Mesenchymal stem cell (in vitro differentiated cells and primary cell): ENCODE data around the gene GOLGA6L7.
"Not testable (repeated sequence)": the region's sequence is repeated elsewhere in the genome, so short reads cannot be mapped to it uniquely, and the experiment has no call there.

Experiments
- DNase-seq: peaks from one replicate; pipeline ENCODE4 v3.0.0-alpha.2; 2013
- H2AFZ ChIP-seq: one replicate; pipeline ENCODE4 v1.6.1; 2013; ENCODE audit warnings: low read depth, mild to moderate bottlenecking, control low read depth, inconsistent platforms, low read length, moderate library complexity
- H2AK5ac ChIP-seq: 2 replicates; pipeline ENCODE4 v1.6.1; 2013; ENCODE audit warnings: low read length, moderate library complexity, mild to moderate bottlenecking, inconsistent platforms; ENCODE audit not compliant: severe bottlenecking
- H2BK120ac ChIP-seq: one replicate; pipeline ENCODE4 v1.6.1; 2013; ENCODE audit warnings: low read depth, mild to moderate bottlenecking, inconsistent platforms, low read length, moderate library complexity
- H2BK12ac ChIP-seq, 2 experiments: one replicate each; pipeline ENCODE4 v1.6.1; 2013; ENCODE audit warnings: inconsistent platforms in 2 of 2, low read length in 2 of 2, mild to moderate bottlenecking in 2 of 2, moderate library complexity in 2 of 2, control low read depth in 1 of 2
- H2BK15ac ChIP-seq: one replicate; pipeline ENCODE4 v1.6.1; 2013; ENCODE audit warnings: mild to moderate bottlenecking, low read depth, inconsistent platforms; ENCODE audit not compliant: poor library complexity, severe bottlenecking
- H2BK5ac ChIP-seq: 2 replicates; pipeline ENCODE4 v1.6.1; 2013; ENCODE audit warnings: low read depth, mild to moderate bottlenecking, low read length, control low read depth, inconsistent platforms; ENCODE audit not compliant: poor library complexity, severe bottlenecking
- H3K14ac ChIP-seq, 2 experiments: one replicate each; pipeline ENCODE4 v1.6.1; 2013; ENCODE audit warnings: inconsistent platforms in 2 of 2, low read length in 2 of 2, control low read depth in 1 of 2, mild to moderate bottlenecking in 1 of 2, moderate library complexity in 1 of 2
- H3K18ac ChIP-seq, 2 experiments: one replicate each; pipeline ENCODE4 v1.6.1; 2013; ENCODE audit warnings: inconsistent platforms in 2 of 2, low read length in 2 of 2, control low read depth in 1 of 2, low read depth in 1 of 2, mild to moderate bottlenecking in 1 of 2
- H3K23ac ChIP-seq, 2 experiments: one replicate each; pipeline ENCODE4 v1.6.1; 2013; ENCODE audit warnings: inconsistent platforms in 2 of 2, low read length in 2 of 2, mild to moderate bottlenecking in 2 of 2, moderate library complexity in 2 of 2, control low read depth in 1 of 2
- H3K27ac ChIP-seq: 2 replicates; pipeline ENCODE4 v1.5.1; 2013; ENCODE audit warnings: mild to moderate bottlenecking, moderate library complexity, low read length, control low read depth, inconsistent platforms; ENCODE audit not compliant: poor library complexity, severe bottlenecking
- H3K27me3 ChIP-seq, 2 experiments: 2 replicates each; pipeline versions ENCODE4 v1.6.1 to v1.7.0; 2013; ENCODE audit warnings: low read length in 2 of 2, mild to moderate bottlenecking in 2 of 2, moderate library complexity in 2 of 2, control low read depth in 1 of 2, inconsistent platforms in 1 of 2; ENCODE audit not compliant: control insufficient read depth in 1 of 2, insufficient read depth in 1 of 2
- H3K36me3 ChIP-seq, 2 experiments: 2 replicates each; pipeline versions ENCODE4 v1.6.1 to v1.7.0; 2013; ENCODE audit warnings: low read length in 2 of 2, control low read depth in 1 of 2, inconsistent platforms in 1 of 2, low read depth in 1 of 2, mild to moderate bottlenecking in 1 of 2; ENCODE audit not compliant: insufficient read depth in 2 of 2, control insufficient read depth in 1 of 2
- H3K4ac ChIP-seq, 2 experiments: one replicate each; pipeline ENCODE4 v1.6.1; 2013; ENCODE audit warnings: inconsistent platforms in 2 of 2, low read length in 2 of 2, mild to moderate bottlenecking in 2 of 2, moderate library complexity in 2 of 2, control low read depth in 1 of 2, low read depth in 1 of 2
- H3K4me1 ChIP-seq: 2 replicates; pipeline ENCODE4 v1.6.1; 2013; ENCODE audit warnings: low read depth, low read length, control low read depth; ENCODE audit not compliant: control insufficient read depth, insufficient read depth
- H3K4me2 ChIP-seq: 2 replicates; pipeline ENCODE4 v1.6.1; 2013; ENCODE audit warnings: low read length, mild to moderate bottlenecking, inconsistent platforms; ENCODE audit not compliant: poor library complexity, severe bottlenecking
- H3K4me3 ChIP-seq, 2 experiments: 2 replicates each; pipeline versions ENCODE4 v1.5.1 to v1.7.0; 2013; ENCODE audit warnings: low read length in 2 of 2, mild to moderate bottlenecking in 2 of 2, control low read depth in 1 of 2, low read depth in 1 of 2; ENCODE audit not compliant: insufficient read depth in 1 of 2
- H3K79me1 ChIP-seq: replicated peaks from 2 replicates; pipeline ENCODE4 v1.6.1; 2013; ENCODE audit warnings: mild to moderate bottlenecking, control low read depth, low read length, inconsistent platforms; ENCODE audit not compliant: poor library complexity, severe bottlenecking
- H3K9ac ChIP-seq: 2 replicates; pipeline ENCODE4 v1.7.0; 2013; ENCODE audit warnings: mild to moderate bottlenecking, low read length, moderate library complexity
- H3K9me3 ChIP-seq: 2 replicates; pipeline ENCODE4 v1.7.0; 2013; ENCODE audit warnings: mild to moderate bottlenecking, low read length; ENCODE audit not compliant: control insufficient read depth
- H4K8ac ChIP-seq: one replicate; pipeline ENCODE4 v1.6.1; 2013; ENCODE audit warnings: inconsistent platforms, mild to moderate bottlenecking, low read length, moderate library complexity
- H4K91ac ChIP-seq: one replicate; pipeline ENCODE4 v1.6.1; 2013; ENCODE audit warnings: mild to moderate bottlenecking, low read length, inconsistent platforms
- WGBS: methylation state at CpG from one replicate; pipeline ENCODE4 v1.1.7; 2013; ENCODE audit warnings: mixed read lengths; 5-methylcytosine and 5-hydroxymethylcytosine counted together

GOLGA6L7 gene

DNA sequence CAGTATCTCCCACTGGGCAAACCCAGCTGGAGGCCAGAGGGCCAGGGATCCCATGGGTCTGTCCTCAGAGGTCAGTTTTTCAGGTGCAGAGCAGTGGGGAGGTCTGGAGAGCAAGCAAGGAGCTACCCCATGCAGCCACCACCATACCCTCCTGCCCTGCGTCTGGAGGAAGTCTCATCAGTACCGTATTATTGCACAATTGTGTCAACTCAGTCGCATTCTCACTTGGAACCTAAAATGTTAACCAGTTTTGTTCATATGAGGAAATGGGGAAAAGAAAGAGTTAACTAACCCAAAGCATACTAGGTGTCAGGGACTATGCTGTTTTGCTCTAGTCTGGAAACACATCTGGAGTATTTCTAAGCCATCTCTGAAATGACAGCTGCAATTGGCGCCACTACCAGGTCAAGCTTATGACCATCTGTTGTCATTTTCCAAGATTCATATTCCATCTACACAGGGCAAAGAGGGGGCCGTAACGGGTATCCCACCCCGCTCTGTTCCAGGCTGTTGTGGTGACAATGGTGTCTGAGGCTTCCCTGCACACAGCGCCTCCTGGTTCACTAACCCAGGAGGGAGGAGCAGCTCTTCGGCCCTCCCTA lies 20.4 kb upstream of the GOLGA6L7 start:
- Histone ChIP-seq H4K8ac (no peak overlapping the region), H3K4me3 (no peak overlapping the region), H3K27me3 (no peaks in the 10 kb centered on the region), H3K4me1 (peaks cover under 1% of the 10 kb centered on the region), H2BK12ac (no peak overlapping the region), H4K91ac (no peak overlapping the region), H3K27ac (no peak overlapping the region), H3K9ac (no peak overlapping the region), H3K18ac (no peak overlapping the region), H2BK120ac (no peak overlapping the region), H2AK5ac (no peak overlapping the region), H3K79me1 (no peaks in the 10 kb centered on the region), H2BK5ac (no peak overlapping the region), H2BK15ac (no peak overlapping the region), H3K36me3 (no peaks in the 10 kb centered on the region), H3K9me3 (peaks cover 9% of the 10 kb centered on the region), H3K4me2 (no peak overlapping the region), H3K23ac (no peak overlapping the region), H3K14ac (no peak overlapping the region), H3K4ac (no peak overlapping the region), H2AFZ (no peak overlapping the region)
- 85% methylated on average over 8 of the region's 9 CpGs for WGBS
- no peak for DNase-seq

- H2AK5ac ChIP-seq, DNase-seq, H2BK5ac ChIP-seq, H3K4me3 ChIP-seq, H2BK15ac ChIP-seq, H3K18ac ChIP-seq, H3K27ac ChIP-seq, H3K36me3 ChIP-seq, H3K4me1 ChIP-seq, H4K91ac ChIP-seq, H3K79me1 ChIP-seq, H3K9ac ChIP-seq, H2AFZ ChIP-seq, H3K27me3 ChIP-seq, H2BK12ac ChIP-seq, H3K23ac ChIP-seq, H3K9me3 ChIP-seq, H3K4ac ChIP-seq, H3K14ac ChIP-seq, H4K8ac ChIP-seq, H2BK120ac ChIP-seq: not testable (repeated sequence)
- H3K4me2 ChIP-seq, result peak overlapping the region; percentile 16
- WGBS, result 98% methylated on average over 11 of the region's 11 CpGs
These were observed 13.3 kb upstream of the GOLGA6L7 start for GRCh38 chr15:28861589-28862293.

GRCh38 chr15:28861031-28861534 lies 12.6 kb upstream of the GOLGA6L7 start:
- Histone ChIP-seq H3K18ac (no peak overlapping the region), H3K14ac (peak overlapping the region in 1 of 2 experiments; percentile 26), H3K4me1 (no peaks in the 10 kb centered on the region), H3K4me3 (no peak overlapping the region), H3K9ac (no peak overlapping the region), H2BK12ac (peak overlapping the region in 1 of 2 experiments; percentile 62), H3K23ac (no peak overlapping the region), H3K4ac (no peak overlapping the region), H3K9me3 (no peaks in the 10 kb centered on the region), H3K4me2 (no peak overlapping the region), H3K27me3 (no peaks in the 10 kb centered on the region), H3K36me3 (no peaks in the 10 kb centered on the region), H4K91ac (no peak overlapping the region), H2BK15ac (no peak overlapping the region), H4K8ac (no peak overlapping the region), H3K27ac (no peak overlapping the region), H3K79me1 (no peaks in the 10 kb centered on the region), H2BK120ac (no peak overlapping the region), H2AFZ (no peak overlapping the region), H2BK5ac (no peak overlapping the region), H2AK5ac (no peak overlapping the region)
- 92% methylated on average over 16 of the region's 16 CpGs for WGBS
- DNase-seq, result peak; percentile 7

DNA sequence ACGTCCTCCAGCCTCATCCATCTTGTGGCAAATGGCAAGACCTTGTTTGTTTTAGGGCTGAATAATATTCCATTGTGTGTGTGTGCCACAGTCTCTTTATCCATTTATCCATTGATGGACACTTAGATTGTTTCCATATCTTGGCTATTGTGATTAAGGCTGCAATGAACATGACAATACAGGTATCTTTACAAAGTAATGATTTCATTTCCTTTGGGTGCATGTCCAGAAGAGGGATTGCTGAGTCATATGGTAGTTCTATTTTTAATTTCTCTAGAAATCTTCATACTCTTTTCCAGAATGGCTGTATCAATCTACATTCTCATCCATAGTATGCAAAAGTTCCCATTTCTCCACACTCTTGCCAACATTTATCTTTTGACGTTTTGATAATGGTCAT lies 6.1 kb upstream of the GOLGA6L7 start:
- H3K27ac ChIP-seq, H3K4ac ChIP-seq, H3K79me1 ChIP-seq, H3K14ac ChIP-seq, H2BK120ac ChIP-seq, H3K4me1 ChIP-seq, H2BK5ac ChIP-seq, H3K4me2 ChIP-seq, H3K18ac ChIP-seq, H3K36me3 ChIP-seq, H3K9ac ChIP-seq, H2AFZ ChIP-seq, H2AK5ac ChIP-seq, H3K4me3 ChIP-seq, DNase-seq, H3K23ac ChIP-seq, H4K91ac ChIP-seq, H3K27me3 ChIP-seq, H4K8ac ChIP-seq, H3K9me3 ChIP-seq, H2BK15ac ChIP-seq, H2BK12ac ChIP-seq: not testable (repeated sequence)
- no CpG with 5 or more reads among the region's 2 CpGs for WGBS
